Stimulated activated CD4-positive, alpha-beta T cell treated with anti-CD3 and anti-CD28 coated beads, Interleukin-4, amount 100 ng/mL, for 1 hour (primary cell): ENCODE data around the gene CYB561A3.
"Not testable (repeated sequence)": the region's sequence is repeated elsewhere in the genome, so short reads cannot be mapped to it uniquely, and the experiment has no call there.

Experiments used
- DNase-seq: peaks from one replicate; pipeline ENCODE4 v3.0.0-alpha.2; 2020

Gene CYB561A3

GRCh38 chr11:61361741-61362541 is at the start of gene CYB561A3, which contains the start of gene TMEM138:
Gene CYB561A3 (minus strand): TSS chr11:61361882. CDS start chr11:61356713, 5,169 bp downstream.
Gene TMEM138 (plus strand): TSS chr11:61362374. CDS start chr11:61364391, 2,017 bp downstream.
- peak; percentile 87 for DNase-seq

GRCh38 chr11:61406991-61407728 is 45.5 kb upstream of the CYB561A3 start:
- no peak for DNase-seq

- DNase-seq: no peak
Measured at GRCh38 chr11:61406067-61406466, 44.4 kb upstream of the CYB561A3 start.

GRCh38 chr11:61404641-61405040 is 43.0 kb upstream of the CYB561A3 start:
- DNase-seq: no peak

- DNase-seq: no peak
Measured at GRCh38 chr11:61404103-61404502, 42.4 kb upstream of the CYB561A3 start.

- DNase-seq: no peak
Measured at GRCh38 chr11:61403658-61404057, 42.0 kb upstream of the CYB561A3 start.

GRCh38 chr11:61401573-61401972 is 39.9 kb upstream of the CYB561A3 start:
- no peak for DNase-seq

GRCh38 chr11:61401173-61401572 is 39.5 kb upstream of the CYB561A3 start:
- DNase-seq: no peak

GRCh38 chr11:61392981-61393595 is 31.4 kb upstream of the CYB561A3 start:
- DNase-seq: peak; percentile 11

- no peak for DNase-seq
Measured at GRCh38 chr11:61390161-61390560, 28.5 kb upstream of the CYB561A3 start.

- DNase-seq: no peak
Measured at GRCh38 chr11:61384271-61385242, 22.9 kb upstream of the CYB561A3 start.

- not testable (repeated sequence) for DNase-seq
Measured at GRCh38 chr11:61383859-61384258, 22.2 kb upstream of the CYB561A3 start.

- DNase-seq: no peak
Measured at GRCh38 chr11:61380884-61381283, 19.2 kb upstream of the CYB561A3 start.

- DNase-seq: no peak
Measured at GRCh38 chr11:61378713-61379313, 17.1 kb upstream of the CYB561A3 start.

- DNase-seq: no peak
Measured at GRCh38 chr11:61377461-61378160, 15.9 kb upstream of the CYB561A3 start.

GRCh38 chr11:61375761-61376108 is 14.1 kb upstream of the CYB561A3 start:
- no peak for DNase-seq

GRCh38 chr11:61372659-61373420 is 11.2 kb upstream of the CYB561A3 start:
- no peak for DNase-seq

- DNase-seq: no peak
Measured at GRCh38 chr11:61370349-61371005, 8.8 kb upstream of the CYB561A3 start.

- no peak for DNase-seq
Measured at GRCh38 chr11:61369372-61370348, 8.0 kb upstream of the CYB561A3 start.
